ENCODE results near the gene FAM13A. TPM values are rescaled to one million over a fixed set of nuclear protein-coding genes. Genes with fewer than 3 reads are reported as not detected.

FAM13A gene
- total and polyA plus RNA-seq, 9 of the 15 experiments (the other 6 are each of a cell fraction or from before 2014, with no cell fraction given) = 11.3 to 23.3 (median 14.7) TPM

- Histone ChIP-seq H3K4me2 (ENCODE audit: insufficient read depth, low read length) (no peak overlapping the region), H3K27me3 (ENCODE audit: control insufficient read depth in 2 of 2, insufficient read depth in 2 of 2, low read length in 2 of 2) (no peaks in the 10 kb centered on the region), H4K20me1 (replicated peaks; ENCODE audit: control insufficient read depth, insufficient read depth, low read length) (no peaks in the 10 kb centered on the region), H3K4me1 (replicated peaks in 1 of 2; ENCODE audit: control insufficient read depth in 2 of 2, insufficient read depth in 2 of 2, low read length in 2 of 2) (peaks cover 6 to 11% of the 10 kb centered on the region in 2 experiments; a peak in 3 of 5 replicates), H3K36me3 (ENCODE audit: control insufficient read depth, insufficient read depth, low read length) (no peaks in the 10 kb centered on the region), H3K9me1 (ENCODE audit: control insufficient read depth, insufficient read depth, low read length) (no peaks in the 10 kb centered on the region), H3K9ac (ENCODE audit: insufficient read depth in 1 of 2, low read depth in 2 of 2, low read length in 2 of 2) (peak overlapping the region in 1 of 2 experiments; percentile 56; a peak in 1 of 4 replicates), H3K4me3 (no peak overlapping the region), H3K79me2 (ENCODE audit: control insufficient read depth, insufficient read depth, low read length) (peaks cover 42% of the 10 kb centered on the region; the same call in 2 of the 3 replicates), H2AFZ (ENCODE audit: low read depth, low read length) (no peak overlapping the region), H3K9me3 (replicated peaks; ENCODE audit: control insufficient read depth, insufficient read depth, low read depth, low read length) (no peaks in the 10 kb centered on the region), H3K27ac (ENCODE audit: extremely low read depth, low read depth, low read length) (no peak overlapping the region)
- 29% methylated on average over 6 of the region's 6 CpGs for WGBS (ENCODE audit: insufficient coverage, low coverage, missing lambda C conversion rate)
- peak; percentile 82 for ATAC-seq
- in situ Hi-C loops (cut with MboI) = loop anchor here (25.0 kb wide), 1 partner anchor 277 kb away; no protein-coding TSS in a partner anchor
- CTCF ChIA-PET (ENCODE audit: low intra/inter-chr PET ratio) = no interaction called here
- peak; percentile 59 for FAIRE-seq
- no TSS peak for BruUV-seq (replicated peaks)
- peak in 2 of 4 experiments; percentile 27 to 31 for DNase-seq (ENCODE audit: extremely low read depth in 1 of 4, low spot score in 3 of 4)
- TF ChIP-seq ZNF644 (tag; IDR thresholded peaks at IDR 0.05; ENCODE audit: low read depth) = no peak
- no peak for TF ChIP-seq ZNF407 (IDR thresholded peaks at IDR 0.05; ENCODE audit: low read depth)
- 0 out of 2 replicates have a peak, but pooled peaks have one; percentile 53 for TF ChIP-seq HDGF (IDR thresholded peaks at IDR 0.05)
- TF ChIP-seq CTCF (IDR thresholded peaks at IDR 0.05 in 2 of 3, conservative IDR thresholded peaks at IDR 0.05 in 1 of 3; ENCODE audit: insufficient read depth in 2 of 3, low read depth in 1 of 3, low read length in 3 of 3) = peak; percentile 30 to 55 (median 44)
- 0 out of 2 replicates have a peak, but pooled peaks have one; percentile 38 for TF ChIP-seq ARID1B (IDR thresholded peaks at IDR 0.05)
- peak; percentile 83 for TF ChIP-seq ZNF41 (CRISPR knock-in tag; conservative IDR thresholded peaks at IDR 0.05)
- no peak for TF ChIP-seq IRF1 (CRISPR knock-in tag; IDR thresholded peaks at IDR 0.05; ENCODE audit: borderline replicate concordance)
- TF ChIP-seq SMARCA4 (IDR thresholded peaks at IDR 0.05) = peak; percentile 47; the same call in 1 of the 2 replicates
- TF ChIP-seq TFAM (CRISPR knock-in tag; conservative IDR thresholded peaks at IDR 0.05) = no peak
- POLR2A ChIA-PET = interaction anchor here (1.0 kb wide), 1 partner anchor 9 kb away, joined by 4 read pairs; no protein-coding TSS in a partner anchor
- intact Hi-C loops (cut with micrococcal nuclease) = no loop called here
Observed at GRCh38 chr4:88814043-88814617, 242.9 kb downstream of the FAM13A start.

All from K562 (cell line).